ENCODE data around the gene SMOC2.

- TF ChIP-seq PBX3 (IDR thresholded peaks at IDR 0.05) (no peak), REST (IDR thresholded peaks at IDR 0.05) (no peak), CHD2 (IDR thresholded peaks at IDR 0.05; ENCODE audit: low read length, partially characterized antibody) (no peak), CEBPB (IDR thresholded peaks at IDR 0.05) (no peak), POLR2AphosphoS2 (conservative IDR thresholded peaks at IDR 0.05; ENCODE audit: low read length) (no peak), CTCF (IDR thresholded peaks at IDR 0.05) (no peak), PHF8 (IDR thresholded peaks at IDR 0.05; ENCODE audit: borderline replicate concordance, low read depth) (no peak), KDM5A (IDR thresholded peaks at IDR 0.05) (no peak), HOXA7 (CRISPR knock-in tag; IDR thresholded peaks at IDR 0.05) (no peak), RNF2 (IDR thresholded peaks at IDR 0.05; ENCODE audit: borderline replicate concordance, low read depth) (no peak), ESRRA (IDR thresholded peaks at IDR 0.05; ENCODE audit: borderline replicate concordance, low read length) (no peak), HEYL (CRISPR knock-in tag; IDR thresholded peaks at IDR 0.05) (no peak), HMGXB4 (CRISPR knock-in tag; IDR thresholded peaks at IDR 0.05; ENCODE audit: borderline replicate concordance) (no peak), MAX (IDR thresholded peaks at IDR 0.05) (no peak)
Observed at GRCh38 chr6:168562576-168563151, 121.7 kb downstream of the SMOC2 start.

All from A549 (cell line).